Upper lobe of right lung (tissue), 1 donor: ENCODE results near the gene XRRA1. TPM values are rescaled to one million over a fixed set of nuclear protein-coding genes. Genes with fewer than 3 reads are reported as not detected.

Experiments
- ATAC-seq: fragments of 200-7000 bp; cut with Tn5 transposase; one replicate; pipeline ENCODE4 v1.9.1; 2020; ENCODE audit warnings: mild to moderate bottlenecking, moderate library complexity
- DNase-seq: peaks from one replicate; pipeline ENCODE4 v3.0.0-alpha.2; 2020
- H3K27ac ChIP-seq: fragments of 200-600 bp; one replicate; pipeline ENCODE4 v1.8.0; 2022
- H3K27me3 ChIP-seq: fragments of 200-600 bp; one replicate; pipeline ENCODE4 v1.8.0; 2022; ENCODE audit warnings: mild to moderate bottlenecking
- H3K36me3 ChIP-seq: fragments of 200-600 bp; one replicate; pipeline ENCODE4 v1.8.0; 2022
- H3K4me1 ChIP-seq: fragments of 200-600 bp; one replicate; pipeline ENCODE4 v1.8.0; 2022
- H3K4me3 ChIP-seq: fragments of 200-600 bp; one replicate; pipeline ENCODE4 v1.8.0; 2022; ENCODE audit warnings: mild to moderate bottlenecking
- H3K9me3 ChIP-seq: fragments of 200-600 bp; one replicate; pipeline ENCODE4 v1.8.0; 2022
- CTCF ChIP-seq: fragments of 200-600 bp; IDR thresholded peaks from one replicate; pipeline ENCODE4 v1.8.0; 2022; ENCODE audit warnings: antibody characterized with exemption
- intact Hi-C: fragments of 100-400 bp; cut with DNase I; formaldehyde crosslinking; loops from one replicate; pipeline ENCODE4 v1.11.0; 2022
- total RNA-seq: library from RNA; stranded (reverse); fragmentation: NEBNext Ultra II Directional; extraction: Animal tissue kit (Norgen Biotek cat#: 25700); gene quantifications from one replicate; pipeline ENCODE4 v1.2.1, GENCODE V29; 2021
- donor health status: DM: no; HTN: yes; CAD: no; lungs with severe emphysema.

XRRA1 gene
- total RNA-seq, 1 donor from 2014 or later = 10.6 TPM

GRCh38 chr11:74953451-74953850 is 4.6 kb upstream of the XRRA1 start:
- TF ChIP-seq CTCF = no peak
- no peak overlapping the region for H3K27ac ChIP-seq
- intact Hi-C loops = no loop called here
- DNase-seq = no peak
- no peak overlapping the region for H3K4me3 ChIP-seq
- ATAC-seq = no peak
- H3K9me3 ChIP-seq = no peaks in the 10 kb centered on the region
- no peaks in the 10 kb centered on the region for H3K27me3 ChIP-seq
- peaks cover 30% of the 10 kb centered on the region for H3K4me1 ChIP-seq
- H3K36me3 ChIP-seq = peaks cover 10% of the 10 kb centered on the region

GRCh38 chr11:74952752-74953151 is 3.9 kb upstream of the XRRA1 start:
- Histone ChIP-seq H3K27me3 (no peaks in the 10 kb centered on the region), H3K36me3 (peaks cover 8% of the 10 kb centered on the region), H3K9me3 (no peaks in the 10 kb centered on the region), H3K27ac (no peak overlapping the region), H3K4me3 (no peak overlapping the region), H3K4me1 (peaks cover 37% of the 10 kb centered on the region)
- DNase-seq = no peak
- no peak for TF ChIP-seq CTCF
- no peak for ATAC-seq
- intact Hi-C loops = no loop called here

DNA sequence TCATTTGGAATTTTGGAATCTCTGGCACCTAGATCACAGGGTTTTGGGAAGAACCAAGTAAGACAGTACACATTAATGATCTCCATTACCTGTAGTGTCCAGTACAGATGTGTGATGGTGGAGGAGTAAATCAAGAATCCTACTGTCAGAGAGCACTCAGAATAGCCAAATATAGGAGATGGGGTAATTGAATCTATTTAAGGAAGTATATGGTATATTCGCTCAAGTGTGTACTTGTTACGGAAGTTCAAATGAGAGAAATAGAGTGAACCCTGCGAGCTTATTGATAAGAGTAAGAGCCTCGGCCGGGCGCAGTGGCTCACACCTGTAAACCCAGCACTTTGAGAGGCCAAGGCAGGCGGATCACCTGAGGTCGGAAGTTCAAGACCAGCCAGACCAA is 2.3 kb upstream of the XRRA1 start:
- no peak overlapping the region for H3K4me3 ChIP-seq
- H3K9me3 ChIP-seq = no peaks in the 10 kb centered on the region
- no peak for DNase-seq
- no peaks in the 10 kb centered on the region for H3K27me3 ChIP-seq
- intact Hi-C loops = no loop called here
- TF ChIP-seq CTCF = no peak
- H3K4me1 ChIP-seq = peaks cover 30% of the 10 kb centered on the region
- no peaks in the 10 kb centered on the region for H3K36me3 ChIP-seq
- no peak for ATAC-seq
- H3K27ac ChIP-seq = no peak overlapping the region

- ATAC-seq = no peak
- Histone ChIP-seq H3K27ac (no peak overlapping the region), H3K4me1 (peaks cover 25% of the 10 kb centered on the region), H3K4me3 (peak overlapping the region; percentile 86), H3K9me3 (no peaks in the 10 kb centered on the region), H3K27me3 (no peaks in the 10 kb centered on the region), H3K36me3 (no peaks in the 10 kb centered on the region)
- no peak for TF ChIP-seq CTCF
- no peak for DNase-seq
- intact Hi-C loops = no loop called here
Measured at GRCh38 chr11:74950374-74950969, 1.6 kb upstream of the XRRA1 start.

DNA sequence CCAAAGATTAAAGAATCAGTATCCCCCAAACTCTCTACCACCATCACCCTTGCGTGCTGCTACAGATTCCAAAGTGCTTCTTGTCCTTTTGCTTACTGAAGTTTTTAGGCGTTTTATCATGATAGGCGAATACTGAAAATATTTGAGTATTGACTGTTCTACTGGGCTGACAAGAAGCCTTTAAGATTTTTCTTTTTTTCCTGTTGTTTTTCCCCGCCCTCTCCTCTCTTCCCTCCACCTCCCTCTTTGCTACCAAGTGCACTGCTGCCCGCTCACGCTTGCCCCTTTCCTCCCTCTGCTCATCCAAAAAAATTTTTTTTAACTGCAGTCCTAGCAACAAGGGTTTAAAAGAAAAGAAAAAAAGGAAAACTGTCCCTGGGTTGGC is 854 bp upstream of the XRRA1 start:
- peak overlapping the region; percentile 81 for H3K27ac ChIP-seq
- H3K4me3 ChIP-seq = peak overlapping the region; percentile 86
- no peaks in the 10 kb centered on the region for H3K9me3 ChIP-seq
- intact Hi-C loops = no loop called here
- ATAC-seq (no peak), DNase-seq (no peak)
- H3K27me3 ChIP-seq = no peaks in the 10 kb centered on the region
- H3K36me3 ChIP-seq = no peaks in the 10 kb centered on the region
- peaks cover 25% of the 10 kb centered on the region for H3K4me1 ChIP-seq
- no peak for TF ChIP-seq CTCF

DNA sequence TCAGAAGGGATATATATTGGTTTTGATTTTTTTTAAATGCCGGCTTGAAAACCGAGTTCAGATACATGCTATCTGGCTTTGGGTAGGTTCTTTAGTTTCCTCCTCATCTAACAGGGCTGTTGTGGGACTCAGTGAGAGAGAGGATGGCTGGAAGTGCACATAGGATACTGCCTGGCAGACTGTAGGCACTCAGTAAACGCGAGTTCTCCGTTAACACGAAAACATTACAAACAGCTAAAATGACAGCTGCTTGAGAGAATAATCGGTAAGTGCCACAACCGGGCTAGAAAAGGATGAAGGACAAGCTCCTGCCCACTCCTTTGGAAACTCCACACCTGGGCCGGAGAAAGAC is 369 bp downstream of the XRRA1 start:
- peak; percentile 1 for ATAC-seq
- no peaks in the 10 kb centered on the region for H3K9me3 ChIP-seq

More for the DNA sequence above, 369 bp downstream of the XRRA1 start:
- intact Hi-C loops = no loop called here
- TF ChIP-seq CTCF = no peak
- Histone ChIP-seq H3K27me3 (no peaks in the 10 kb centered on the region), H3K4me3 (peak overlapping the region; percentile 86), H3K36me3 (no peaks in the 10 kb centered on the region), H3K27ac (peak overlapping the region; percentile 81), H3K4me1 (peaks cover 25% of the 10 kb centered on the region)
- no peak for DNase-seq
